GM19099 (cell line): Measurements from ENCODE around the gene ANKRD63.

ENCODE experiments used
- POLR2A ChIP-seq: IDR thresholded peaks from 3 replicates; pipeline ENCODE4 v1.6.1; 2011; ENCODE audit warnings: low read depth; ENCODE audit not compliant: insufficient read length; ENCODE audit errors: extremely low read depth

Gene ANKRD63

GRCh38 chr15:40292246-40292645 lies 9.4 kb upstream of the ANKRD63 start:
- TF ChIP-seq POLR2A, result no peak

DNA sequence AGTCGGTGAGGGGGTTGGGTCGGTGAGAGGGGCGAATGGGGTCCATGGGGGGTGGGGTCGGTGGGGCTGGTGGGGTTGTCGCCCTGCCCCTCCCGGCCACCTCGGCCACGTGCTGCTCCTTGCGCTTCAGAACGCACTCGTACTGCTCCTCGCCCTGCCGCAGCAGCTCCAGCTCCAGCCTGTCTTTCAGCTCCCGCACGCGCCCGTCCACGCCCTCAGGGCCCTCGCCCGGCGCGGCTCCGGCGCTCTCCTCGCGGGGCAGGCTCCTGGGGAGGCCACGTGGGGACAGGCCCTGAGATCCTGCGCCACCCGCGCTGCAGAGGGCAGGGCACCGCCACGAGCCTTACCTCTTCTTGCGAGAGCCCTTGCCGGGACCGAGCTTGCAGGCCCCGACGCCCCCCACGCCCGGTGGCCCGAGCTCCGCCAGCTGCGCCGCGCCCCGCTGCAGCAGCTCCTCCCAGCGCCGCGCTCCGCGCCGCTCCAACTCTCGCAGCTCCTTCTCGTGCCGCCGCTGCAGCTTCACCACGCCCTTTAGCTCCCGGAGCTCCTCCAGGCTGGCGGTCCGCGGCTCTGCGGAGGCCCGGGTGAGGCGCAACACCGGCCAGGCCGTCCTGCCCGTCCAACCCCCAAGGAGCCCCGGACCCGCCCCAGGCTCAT lies 8.2 kb upstream of the ANKRD63 start:
- TF ChIP-seq POLR2A, result no peak

GRCh38 chr15:40290545-40290917 lies 7.7 kb upstream of the ANKRD63 start:
- no peak for TF ChIP-seq POLR2A

GRCh38 chr15:40289140-40289775 lies 6.4 kb upstream of the ANKRD63 start:
- no peak for TF ChIP-seq POLR2A

DNA sequence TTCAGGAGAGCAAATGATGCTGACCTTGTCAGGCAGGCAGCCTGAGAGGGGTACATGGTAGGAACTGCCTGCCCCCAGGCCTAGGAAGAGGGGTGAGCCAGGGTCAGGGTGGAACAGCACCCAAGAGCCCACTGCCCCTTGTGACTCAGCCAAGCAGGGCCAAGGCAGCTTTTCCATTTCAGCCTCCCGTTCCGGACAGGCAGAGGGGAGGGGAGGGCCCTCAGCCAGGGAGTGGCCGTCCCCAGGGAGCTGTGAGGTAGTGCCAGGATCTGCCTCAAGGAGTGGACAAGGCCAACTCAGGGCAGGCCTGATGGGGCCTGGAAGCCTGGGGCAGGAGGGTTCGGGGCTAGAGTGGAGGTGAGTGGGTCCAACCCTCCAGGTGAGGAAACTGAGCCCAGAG lies 5.1 kb upstream of the ANKRD63 start:
- no peak for TF ChIP-seq POLR2A

GRCh38 chr15:40287505-40287904 lies 4.6 kb upstream of the ANKRD63 start:
- TF ChIP-seq POLR2A, result no peak

DNA sequence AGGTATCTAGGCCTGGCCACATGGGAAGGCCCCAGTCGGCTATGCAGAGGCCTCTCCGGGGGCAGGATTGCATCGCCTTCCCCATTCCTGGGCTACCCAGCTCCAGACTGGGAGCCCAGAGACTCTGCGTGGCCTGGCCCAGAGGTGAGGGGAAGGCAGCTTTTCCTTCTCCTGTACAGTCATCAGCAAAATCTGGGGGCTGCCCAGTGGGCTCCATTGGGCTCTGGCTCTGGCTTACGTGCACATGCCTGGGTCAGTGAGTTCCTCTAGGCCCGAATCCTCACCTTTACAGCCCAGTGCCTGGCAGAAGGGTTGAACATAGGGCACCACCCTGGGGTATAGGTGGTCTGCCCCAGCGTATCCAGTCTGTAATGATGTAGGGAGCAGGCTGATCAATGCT lies 3.9 kb upstream of the ANKRD63 start:
- no peak for TF ChIP-seq POLR2A

- TF ChIP-seq POLR2A, result no peak
Observed at GRCh38 chr15:40286061-40286532, 3.2 kb upstream of the ANKRD63 start.

DNA sequence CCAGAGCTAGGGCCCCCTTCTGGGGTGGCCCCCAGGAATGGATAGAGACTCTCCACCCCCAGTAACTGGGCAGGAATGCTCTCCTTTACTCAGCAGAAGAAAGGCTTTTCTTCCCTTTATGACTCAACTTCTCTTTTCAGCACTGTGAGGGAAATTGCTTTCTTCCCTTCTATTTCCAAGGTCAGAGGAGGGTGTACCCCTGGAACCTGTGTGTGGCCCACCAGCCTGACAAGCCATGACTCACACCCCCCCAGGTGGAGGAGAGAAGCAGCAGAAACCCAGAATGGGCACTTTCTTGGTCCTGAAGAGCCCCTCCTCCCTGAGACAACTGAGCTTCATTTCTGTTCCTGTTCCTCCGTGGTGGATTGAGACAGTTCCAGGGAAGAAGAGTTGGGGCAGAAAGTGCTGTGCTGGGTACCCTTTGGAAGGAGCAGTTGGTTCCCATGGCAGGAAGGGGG lies 2.7 kb upstream of the ANKRD63 start:
- no peak for TF ChIP-seq POLR2A

- no peak for TF ChIP-seq POLR2A
Observed at GRCh38 chr15:40285151-40285550, 2.3 kb upstream of the ANKRD63 start.

- TF ChIP-seq POLR2A, result no peak
Observed at GRCh38 chr15:40283615-40284300, 894 bp upstream of the ANKRD63 start.

GRCh38 chr15:40282147-40282868 lies 556 bp downstream of the ANKRD63 start:
- no peak for TF ChIP-seq POLR2A

DNA sequence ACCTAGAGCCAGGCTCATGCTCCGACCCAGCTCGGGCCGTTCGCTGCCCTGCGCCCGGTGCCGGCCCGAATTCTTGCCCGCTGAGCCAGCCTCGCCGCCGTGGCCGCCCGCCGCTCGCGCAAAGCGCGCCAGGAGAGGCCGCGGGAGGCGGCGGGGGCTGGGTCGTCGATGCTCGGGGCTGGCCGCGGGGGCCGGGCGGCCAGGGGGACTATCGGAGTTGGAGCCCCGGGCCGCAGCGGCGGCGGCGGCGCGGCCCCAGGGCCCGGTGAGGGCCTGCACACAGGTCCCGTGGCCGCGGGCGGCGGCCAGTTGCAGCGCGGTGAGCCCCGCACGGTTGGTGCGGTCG lies 1.1 kb downstream of the ANKRD63 start:
- TF ChIP-seq POLR2A, result no peak

- TF ChIP-seq POLR2A, result no peak
Observed at GRCh38 chr15:40281057-40281800, 1.6 kb downstream of the ANKRD63 start.
